Measurements from ENCODE around the gene TCL1A.

The TCL1A gene

GRCh38 chr14:95679998-95680735, 33.8 kb downstream of the TCL1A start:
- Histone ChIP-seq H3K79me2 (ENCODE audit: control insufficient read depth, low read length) (no peaks in the 10 kb centered on the region), H3K4me1 (ENCODE audit: control insufficient read depth, low read length) (peaks cover 16% of the 10 kb centered on the region), H3F3A (ENCODE audit: control insufficient read depth, insufficient read depth) (0 out of 2 replicates have a peak, but pooled peaks cover 4% of the 10 kb centered on the region), H3K9me3 (ENCODE audit: control insufficient read depth, insufficient read depth, low read length) (0 out of 2 replicates have a peak, but pooled peaks cover 5% of the 10 kb centered on the region), H3K4me3 (ENCODE audit: low read length) (no peak overlapping the region), H3K4me2 (ENCODE audit: low read length) (peak overlapping the region; percentile 31), H4K20me1 (ENCODE audit: control insufficient read depth, insufficient read depth, low read depth, low read length) (no peaks in the 10 kb centered on the region), H3K36me3 (ENCODE audit: control insufficient read depth, low read length) (no peaks in the 10 kb centered on the region), H3K27ac (ENCODE audit: low read depth, low read length) (no peak overlapping the region), H3K27me3 (ENCODE audit: control insufficient read depth, low read length) (peaks cover 34% of the 10 kb centered on the region), H3K9me2 (replicated peaks; ENCODE audit: control insufficient read depth, low read length) (no peaks in the 10 kb centered on the region)
- no peak for TF ChIP-seq CTCF (IDR thresholded peaks at IDR 0.05; ENCODE audit: low read depth, low read length, poor library complexity, severe bottlenecking)
- no peak for TF ChIP-seq EZH2phosphoT487 (IDR thresholded peaks at IDR 0.05; ENCODE audit: borderline replicate concordance, low read length)

- Histone ChIP-seq H3K4me2 (ENCODE audit: low read length) (no peak overlapping the region), H3K36me3 (ENCODE audit: control insufficient read depth, low read length) (no peaks in the 10 kb centered on the region), H3K27ac (ENCODE audit: low read depth, low read length) (no peak overlapping the region)
These were observed 34.6 kb downstream of the TCL1A start for GRCh38 chr14:95679148-95679815.

GRCh38 chr14:95677179-95677835, 36.6 kb downstream of the TCL1A start:
- Histone ChIP-seq H3K36me3 (ENCODE audit: control insufficient read depth, low read length) (no peaks in the 10 kb centered on the region), H3K4me2 (ENCODE audit: low read length) (no peak overlapping the region), H3K27ac (ENCODE audit: low read depth, low read length) (no peak overlapping the region), H3K27me3 (ENCODE audit: control insufficient read depth, low read length) (peaks cover 13% of the 10 kb centered on the region), H3K9me3 (ENCODE audit: control insufficient read depth, insufficient read depth, low read length) (0 out of 2 replicates have a peak, but pooled peaks cover 5% of the 10 kb centered on the region), H3K9me2 (replicated peaks; ENCODE audit: control insufficient read depth, low read length) (no peaks in the 10 kb centered on the region), H3F3A (ENCODE audit: control insufficient read depth, insufficient read depth) (0 out of 2 replicates have a peak, but pooled peaks cover 3% of the 10 kb centered on the region), H4K20me1 (ENCODE audit: control insufficient read depth, insufficient read depth, low read depth, low read length) (no peaks in the 10 kb centered on the region), H3K79me2 (ENCODE audit: control insufficient read depth, low read length) (no peaks in the 10 kb centered on the region), H3K4me1 (ENCODE audit: control insufficient read depth, low read length) (peaks cover 13% of the 10 kb centered on the region), H3K4me3 (ENCODE audit: low read length) (no peak overlapping the region)
- TF ChIP-seq EZH2phosphoT487 (IDR thresholded peaks at IDR 0.05; ENCODE audit: borderline replicate concordance, low read length) (no peak), CTCF (IDR thresholded peaks at IDR 0.05; ENCODE audit: low read depth, low read length, poor library complexity, severe bottlenecking) (no peak)

More at GRCh38 chr14:95679148-95679815, 34.6 kb downstream of the TCL1A start:
- H3K9me2 ChIP-seq (replicated peaks; ENCODE audit: control insufficient read depth, low read length): no peaks in the 10 kb centered on the region
- no peak overlapping the region for H3K4me3 ChIP-seq (ENCODE audit: low read length)
- H3K27me3 ChIP-seq (ENCODE audit: control insufficient read depth, low read length): peaks cover 26% of the 10 kb centered on the region
- H3K4me1 ChIP-seq (ENCODE audit: control insufficient read depth, low read length): peaks cover 16% of the 10 kb centered on the region
- no peak for TF ChIP-seq EZH2phosphoT487 (IDR thresholded peaks at IDR 0.05; ENCODE audit: borderline replicate concordance, low read length)
- no peak for TF ChIP-seq CTCF (IDR thresholded peaks at IDR 0.05; ENCODE audit: low read depth, low read length, poor library complexity, severe bottlenecking)
- no peaks in the 10 kb centered on the region for H4K20me1 ChIP-seq (ENCODE audit: control insufficient read depth, insufficient read depth, low read depth, low read length)
- H3F3A ChIP-seq (ENCODE audit: control insufficient read depth, insufficient read depth): 0 out of 2 replicates have a peak, but pooled peaks cover 4% of the 10 kb centered on the region
- H3K9me3 ChIP-seq (ENCODE audit: control insufficient read depth, insufficient read depth, low read length): 0 out of 2 replicates have a peak, but pooled peaks cover 5% of the 10 kb centered on the region
- no peaks in the 10 kb centered on the region for H3K79me2 ChIP-seq (ENCODE audit: control insufficient read depth, low read length)
